SIG-M5 treated with dmso at 0.1 percent for 504 hours (cell line): ENCODE measurements around the gene FGGY.

Experiments
- DNase-seq: peaks from one replicate; lab custom pipeline; 2025; ENCODE audit not compliant: unreplicated experiment; lab: John Stamatoyannopoulos, UW

Gene FGGY

DNA sequence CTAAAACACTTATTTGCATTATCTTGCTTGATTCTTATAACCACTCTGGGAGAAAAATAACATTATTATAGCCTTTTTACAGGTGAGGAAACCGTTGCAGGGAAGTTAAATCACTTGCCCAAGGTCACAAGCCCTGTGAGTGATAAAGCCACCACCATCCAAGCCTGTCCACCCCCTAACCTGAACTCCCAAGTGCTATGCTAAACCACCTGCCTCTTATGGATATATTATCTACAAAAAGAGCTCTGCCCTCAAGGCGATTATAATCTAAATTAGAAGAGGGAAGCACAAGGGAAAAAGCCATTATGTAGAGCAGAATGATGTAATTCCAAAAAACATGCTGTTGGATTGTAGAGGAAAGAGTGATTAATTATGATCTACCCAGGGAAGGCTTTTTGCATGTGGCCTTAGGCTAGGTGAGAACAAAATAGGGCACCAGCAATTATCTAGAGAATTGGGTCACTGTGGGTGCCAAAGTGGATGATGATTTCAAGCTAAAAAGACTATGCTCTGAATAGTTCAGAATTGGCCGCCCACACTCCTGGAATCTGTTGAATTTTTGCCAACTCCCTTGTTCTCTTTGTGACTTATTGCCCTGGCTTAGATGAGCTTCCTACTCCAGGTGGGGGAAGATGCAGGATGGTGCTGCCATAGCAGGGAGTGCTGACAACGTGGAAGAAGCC, 205.3 kb downstream of the FGGY start:
- no peak for DNase-seq

DNA sequence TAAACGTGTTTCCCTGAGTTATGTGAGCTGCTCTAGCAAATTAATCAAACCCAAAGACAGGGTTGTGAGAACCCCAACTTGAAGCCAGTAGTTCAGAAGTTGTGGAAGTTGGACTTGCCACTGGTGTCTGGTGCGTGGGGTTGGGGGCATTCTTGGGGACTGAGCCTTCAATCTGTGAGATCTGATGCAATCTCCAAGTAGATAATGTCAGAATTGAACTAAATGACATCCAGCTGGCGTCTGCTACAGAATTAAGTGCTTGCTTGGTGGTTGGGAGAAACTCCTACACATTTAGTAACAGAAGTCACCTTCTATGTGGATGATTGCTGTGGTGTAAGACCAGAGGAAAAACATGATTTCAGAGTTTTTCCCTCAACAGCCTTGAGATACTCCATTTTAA, 207.4 kb downstream of the FGGY start:
- DNase-seq: no peak

GRCh38 chr1:59505596-59506028, 208.7 kb downstream of the FGGY start:
- no peak for DNase-seq

DNA sequence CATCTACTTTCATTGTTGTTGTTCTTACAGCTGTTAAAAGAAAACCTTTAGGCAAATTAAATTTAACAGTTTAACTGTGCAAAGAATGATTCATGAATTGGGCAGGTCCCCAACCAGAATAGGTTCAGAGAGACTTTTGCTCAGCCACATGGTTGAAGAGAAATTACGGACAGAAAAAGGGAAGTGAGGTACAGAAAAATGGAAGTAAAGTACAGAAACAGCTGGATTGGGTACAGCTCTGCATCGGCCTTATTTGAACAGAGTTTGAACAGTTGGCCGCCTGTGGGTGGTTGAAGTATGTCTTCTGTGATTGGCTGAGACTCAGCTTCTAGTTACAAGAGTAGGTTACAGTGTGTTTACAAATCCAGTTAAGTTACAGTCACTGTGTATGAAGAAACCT, 210.1 kb downstream of the FGGY start:
- peak; percentile 80 for DNase-seq

- no peak for DNase-seq
Measured at GRCh38 chr1:59509341-59509875, 212.5 kb downstream of the FGGY start.

- DNase-seq: no peak
Measured at GRCh38 chr1:59510249-59510648, 213.4 kb downstream of the FGGY start.

DNA sequence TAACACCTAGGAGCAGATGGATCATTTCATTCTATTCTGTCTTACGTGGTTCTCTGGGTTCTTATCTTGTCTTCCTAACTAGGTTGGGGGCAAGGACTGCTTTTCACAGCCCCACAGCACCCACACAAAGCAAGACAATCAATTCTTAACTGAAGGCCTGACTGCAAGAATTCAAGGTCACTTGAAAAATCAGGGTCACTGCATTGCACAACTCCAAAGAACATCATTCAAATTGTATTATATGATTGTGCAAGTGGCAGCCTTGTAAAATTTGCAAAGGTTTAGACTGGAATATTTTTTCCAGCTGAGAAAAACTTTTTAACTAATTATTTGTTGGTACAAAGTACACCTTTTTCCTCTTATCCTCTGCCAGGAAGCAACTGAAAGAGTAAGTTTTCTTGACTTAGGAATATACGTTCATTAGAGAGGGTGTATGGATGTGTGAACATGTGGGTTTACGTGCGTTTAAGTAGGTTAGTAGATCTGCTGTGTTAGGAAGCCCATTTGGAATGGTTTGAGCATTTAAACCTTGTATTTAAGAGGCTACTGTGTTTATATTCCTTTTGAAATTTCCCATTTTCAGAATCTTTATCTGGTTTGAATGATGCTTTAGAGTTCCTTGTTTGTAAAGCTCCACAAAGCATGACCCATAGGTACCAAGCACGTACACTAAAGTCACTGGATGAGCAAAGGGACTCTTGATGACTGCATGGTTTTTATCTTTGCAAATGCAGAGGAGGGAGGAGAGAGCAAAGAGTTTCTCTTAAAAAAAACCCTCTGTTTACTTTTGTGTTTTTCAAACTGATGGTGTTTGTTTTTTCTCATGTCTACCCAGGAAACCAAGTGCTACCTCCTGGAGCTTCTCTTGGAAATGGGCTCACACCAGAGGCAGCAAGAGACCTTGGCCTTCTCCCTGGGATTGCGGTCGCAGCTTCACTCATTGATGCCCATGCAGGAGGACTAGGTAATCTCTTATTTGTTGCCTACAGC, 214.9 kb downstream of the FGGY start:
- no peak for DNase-seq

- DNase-seq: no peak
Measured at GRCh38 chr1:59512702-59513101, 215.8 kb downstream of the FGGY start.

GRCh38 chr1:59514061-59514909, 217.4 kb downstream of the FGGY start:
- DNase-seq: no peak

GRCh38 chr1:59516881-59517280, 220.0 kb downstream of the FGGY start:
- no peak for DNase-seq

DNA sequence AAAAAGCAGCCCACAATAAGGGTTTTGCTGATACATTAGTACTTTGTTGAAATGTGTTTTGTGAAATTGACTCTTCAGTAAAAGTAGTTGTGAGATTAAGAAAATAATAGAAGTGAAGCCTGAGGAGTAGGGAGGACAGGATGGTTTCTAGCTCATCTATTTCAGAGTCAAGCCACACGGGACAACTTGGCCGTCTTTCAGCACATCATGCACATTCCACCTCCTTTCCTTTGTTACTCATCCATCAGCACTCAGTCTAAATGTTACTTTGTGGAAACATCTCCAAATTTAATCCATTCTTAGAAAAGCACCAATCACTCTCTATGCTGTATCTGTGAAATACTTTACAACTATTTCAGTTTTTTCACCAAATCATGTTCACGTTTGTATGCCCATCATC, 223.3 kb downstream of the FGGY start:
- DNase-seq: no peak

- DNase-seq: no peak
Measured at GRCh38 chr1:59520827-59521418, 224.0 kb downstream of the FGGY start.

DNA sequence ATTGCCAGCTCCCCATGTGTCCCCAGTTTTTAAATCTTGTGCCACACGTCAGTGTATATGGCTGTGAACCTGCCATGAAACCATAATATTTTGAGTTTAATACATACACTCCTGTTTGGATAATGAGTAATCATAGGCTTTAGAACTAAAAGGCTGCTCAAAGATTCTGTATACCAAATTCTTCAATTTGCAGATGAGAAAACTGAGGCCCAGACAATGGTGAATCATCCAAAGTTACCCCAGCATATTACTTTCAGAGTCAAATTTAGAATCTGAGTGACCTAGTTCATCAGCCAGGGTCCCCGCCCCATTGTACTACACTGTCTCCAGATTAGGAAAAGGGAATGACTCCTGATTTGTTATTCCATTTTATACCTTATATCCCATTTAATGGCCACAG, 224.6 kb downstream of the FGGY start:
- no peak for DNase-seq

DNA sequence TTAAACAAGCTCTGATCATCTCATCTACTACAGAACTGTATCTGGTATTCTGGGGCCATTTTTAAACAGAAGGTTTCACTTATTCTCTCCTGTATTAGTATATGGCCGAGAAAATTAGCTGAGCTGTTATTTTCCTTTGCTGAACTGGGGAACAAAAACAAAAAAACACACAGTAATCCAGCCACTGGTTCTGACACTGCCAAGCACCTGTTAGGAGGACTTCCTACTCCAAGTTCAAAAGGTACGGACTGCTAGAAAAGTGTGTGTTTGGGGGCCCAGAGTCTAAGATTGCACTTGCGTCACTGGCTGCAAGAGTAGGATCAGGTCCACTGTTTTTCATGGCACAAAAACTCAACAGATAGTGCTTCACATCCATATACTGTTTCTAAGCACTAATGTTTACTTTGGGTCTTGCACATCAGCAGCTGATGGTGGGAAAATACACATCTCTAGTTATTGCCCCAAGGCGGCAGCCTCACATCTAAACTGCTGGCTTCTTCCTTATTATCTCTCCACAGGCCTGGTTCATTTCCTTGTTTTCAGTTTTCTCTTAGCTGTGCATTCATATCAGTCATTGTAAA, 226.1 kb downstream of the FGGY start:
- DNase-seq: no peak

- DNase-seq: no peak
Measured at GRCh38 chr1:59523745-59524450, 227.0 kb downstream of the FGGY start.

DNA sequence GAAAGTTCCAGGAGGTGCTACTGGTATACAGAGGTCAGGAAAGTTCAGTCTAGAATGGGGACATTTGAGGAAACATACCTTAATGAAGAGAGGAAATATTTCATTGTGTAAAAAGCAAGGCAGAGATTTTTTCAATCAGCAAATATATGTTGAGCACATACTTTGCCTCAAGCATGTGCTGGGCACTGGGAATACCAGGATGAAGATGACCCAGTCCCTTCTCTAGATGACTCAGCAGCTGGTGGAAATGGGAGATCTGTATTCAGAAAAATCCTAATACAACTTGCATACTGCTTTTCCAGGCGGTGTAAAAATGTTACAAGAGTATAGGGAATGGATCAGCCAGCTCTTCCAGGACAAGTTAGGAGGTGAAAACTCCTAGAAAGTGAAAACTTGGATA, 229.3 kb downstream of the FGGY start:
- DNase-seq: no peak

DNA sequence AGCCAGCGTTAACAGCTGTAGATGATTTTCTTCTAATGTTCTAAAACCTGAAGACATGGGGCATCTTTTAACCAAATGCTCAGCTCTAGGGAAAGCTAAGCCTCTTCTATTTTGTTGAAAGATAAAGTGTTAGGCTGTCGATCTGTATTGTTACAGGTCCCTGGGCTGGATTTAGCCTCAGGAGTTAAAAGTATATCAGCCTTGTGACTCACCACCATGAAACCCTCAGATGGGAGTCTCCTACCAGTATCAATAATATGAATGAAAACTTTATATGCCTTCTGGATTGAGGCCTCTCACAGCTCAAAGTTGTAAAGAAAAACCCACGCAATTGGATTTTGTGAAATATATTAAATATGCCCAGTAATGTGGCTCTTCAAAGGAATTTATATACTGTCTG, 231.6 kb downstream of the FGGY start:
- DNase-seq: no peak

DNA sequence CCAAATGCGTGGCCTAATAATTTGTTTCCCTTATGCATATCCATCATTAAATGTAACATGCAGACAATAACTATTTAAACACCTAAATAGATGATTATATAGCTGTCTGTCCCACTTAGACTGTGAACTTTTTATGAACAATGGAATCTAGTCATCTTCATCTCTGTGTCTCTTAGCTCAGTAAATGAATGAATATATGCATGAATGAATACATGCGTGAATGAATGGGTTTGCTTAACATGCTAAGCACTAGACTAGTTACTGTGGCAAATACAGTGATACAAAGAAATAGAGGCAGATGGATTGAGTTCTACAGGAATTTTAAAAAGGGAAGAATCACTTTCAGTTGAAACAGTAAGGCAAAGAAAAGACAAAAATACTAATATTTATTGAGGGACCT, 232.0 kb downstream of the FGGY start:
- no peak for DNase-seq

DNA sequence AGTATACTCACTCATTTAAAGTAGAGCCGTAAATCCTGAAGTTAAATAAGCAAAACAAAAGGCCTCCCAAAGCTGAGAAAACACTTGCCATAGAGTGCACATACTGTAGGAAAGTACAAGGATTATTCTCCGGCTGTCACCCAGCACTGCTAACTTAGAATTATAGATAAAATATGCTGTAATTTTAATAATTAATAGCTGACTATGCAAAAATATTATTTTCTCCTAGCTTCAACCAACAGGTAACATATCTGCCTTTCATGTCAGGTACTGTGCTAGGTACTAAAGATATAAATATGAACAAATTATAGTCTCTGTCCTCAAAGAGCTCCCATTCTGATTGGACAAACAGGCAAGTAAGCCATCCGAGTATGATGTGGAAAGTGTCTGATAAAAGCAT, 233.2 kb downstream of the FGGY start:
- no peak for DNase-seq

GRCh38 chr1:59532102-59532501, 235.2 kb downstream of the FGGY start:
- no peak for DNase-seq
